HepG2 (cell line): Measurements from ENCODE around the gene GPRASP2. TPM values are rescaled to one million over a fixed set of nuclear protein-coding genes. Genes with fewer than 3 reads are reported as not detected.

Experiments
- ATAC-seq: fragments of 200-7000 bp; cut with Tn5 transposase; 3 replicates; pipeline ENCODE4 v1.9.1; 2020; ENCODE audit warnings: mild to moderate bottlenecking, moderate library complexity
- BruUV-seq: library from RNA; stranded (reverse); fragments of 400-500 nt; replicated peaks from 2 replicates; lab custom pipeline; 2021; lab: Mats Ljungman, UMichigan
- CTCF ChIA-PET: fragments of 300-600 bp; formaldehyde crosslinking; extraction: SDS; loops from one replicate; lab custom pipeline; 2021; ENCODE audit warnings: low total read pairs, inconsistent platforms, low intra/inter-chr PET ratio; lab: Yijun Ruan, JAX
- POLR2A ChIA-PET: fragments of 350-600 bp; sonication (Branson Sonifier 250); formaldehyde crosslinking; loops from one replicate; lab custom pipeline; 2020; ENCODE audit warnings: antibody characterized with exemption, inconsistent platforms; lab: Yijun Ruan, JAX
- DNase-seq: peaks from one replicate; pipeline ENCODE4 v3.0.0-alpha.2; 2015; ENCODE audit warnings: low spot score
- FAIRE-seq: peaks from 3 replicates; lab custom pipeline; 2011; peaks lifted over from hg19 to GRCh38; lab: Jason Lieb, UNC
- H2AFZ ChIP-seq: one replicate; pipeline ENCODE4 v1.6.1; 2011; ENCODE audit warnings: low read length, inconsistent platforms
- H3K27ac ChIP-seq: fragments of 300-600 bp; 3 replicates; pipeline ENCODE4 v1.8.0; 2011; ENCODE audit warnings: mixed run types, mild to moderate bottlenecking, mixed read lengths, low read length, inconsistent platforms; ENCODE audit not compliant: insufficient read depth; ENCODE audit errors: extremely low read length
- H3K27me3 ChIP-seq, 2 experiments: fragments of 200-600 bp in 1 of 2; 2 replicates in 1 of 2; 3 replicates in 1 of 2; pipeline versions ENCODE4 v1.6.0 to v1.8.0; 2011; ENCODE audit warnings: low read length in 2 of 2, mild to moderate bottlenecking in 2 of 2, moderate library complexity in 2 of 2, inconsistent platforms in 1 of 2; ENCODE audit not compliant: insufficient read depth in 2 of 2, control insufficient read depth in 1 of 2
- H3K36me3 ChIP-seq, 2 experiments: fragments of 200-600 bp in 1 of 2; replicated peaks in 1 of 2; 2 replicates in 1 of 2; 3 replicates in 1 of 2; pipeline versions ENCODE4 v1.5.1 to v1.8.0; 2011; ENCODE audit warnings: low read length in 2 of 2, inconsistent platforms in 1 of 2; ENCODE audit not compliant: insufficient read depth in 2 of 2, control insufficient read depth in 1 of 2
- H3K4me1 ChIP-seq: 2 replicates; pipeline ENCODE4 v1.5.1; 2012; ENCODE audit warnings: low read length, inconsistent platforms; ENCODE audit not compliant: insufficient read depth
- H3K4me2 ChIP-seq: 2 replicates; pipeline ENCODE4 v1.6.0; 2011; ENCODE audit warnings: low read depth, low read length, inconsistent platforms
- H3K4me3 ChIP-seq, 3 experiments: fragments of 200-600 bp in 1 of 3; sonication (generic), shearing (Covaris generic) in 1 of 3; replicated peaks in 1 of 3; 2 replicates each; pipeline ENCODE4 v1.5.1; 2011 to 2016; ENCODE audit warnings: low read length in 3 of 3, inconsistent platforms in 2 of 3, low read depth in 2 of 3, mild to moderate bottlenecking in 2 of 3, control low read depth in 1 of 3, mixed read lengths in 1 of 3; ENCODE audit not compliant: insufficient read depth in 1 of 3
- H3K79me2 ChIP-seq: one replicate; pipeline ENCODE4 v1.6.1; 2011; ENCODE audit warnings: low read length, inconsistent platforms; ENCODE audit not compliant: insufficient read depth
- H3K9ac ChIP-seq: 2 replicates; pipeline ENCODE4 v1.6.0; 2011; ENCODE audit warnings: mild to moderate bottlenecking, low read depth, low read length, inconsistent platforms; ENCODE audit not compliant: insufficient read depth
- H3K9me3 ChIP-seq: 2 replicates; pipeline ENCODE4 v1.5.1; 2012; ENCODE audit warnings: mild to moderate bottlenecking, low read length
- H4K20me1 ChIP-seq: 2 replicates; pipeline ENCODE4 v1.6.0; 2011; ENCODE audit warnings: inconsistent platforms, mild to moderate bottlenecking, low read length, moderate library complexity; ENCODE audit not compliant: insufficient read depth
- FOXA1 ChIP-seq, 2 experiments: fragments of 450-650 bp in 1 of 2; sonication (generic) in 1 of 2; formaldehyde crosslinking in 1 of 2; IDR thresholded peaks; 2 replicates each; pipeline versions ENCODE4 v1.4.0 to v1.6.1; 2016 to 2020; ENCODE audit warnings: missing genetic modification reagents in 1 of 2
- HMG20B ChIP-seq: conservative IDR thresholded peaks from 2 replicates; pipeline ENCODE4 v1.6.1; 2016; ENCODE audit warnings: missing genetic modification reagents, missing compliant biosample characterization
- JDP2 ChIP-seq: sonication (generic); formaldehyde crosslinking; IDR thresholded peaks from 2 replicates; pipeline ENCODE4 v1.8.1; 2022; ENCODE audit warnings: missing genetic modification reagents, borderline replicate concordance
- MAFF ChIP-seq: IDR thresholded peaks from 2 replicates; pipeline ENCODE4 v1.6.1; 2011; ENCODE audit warnings: low read depth, low read length, improper control_type of control experiment
- MAFK ChIP-seq, 2 experiments: IDR thresholded peaks in 1 of 2; conservative IDR thresholded peaks in 1 of 2; 2 replicates each; pipeline ENCODE4 v1.6.1; 2011; ENCODE audit warnings: improper control_type of control experiment in 2 of 2, low read length in 2 of 2
- NCOR1 ChIP-seq: fragments of 200-600 bp; sonication (generic); IDR thresholded peaks from 2 replicates; pipeline ENCODE4 v1.7.0; 2017; ENCODE audit warnings: antibody characterized with exemption, low read length, borderline replicate concordance
- SPEN ChIP-seq: sonication (generic); formaldehyde crosslinking; IDR thresholded peaks from 2 replicates; pipeline ENCODE4 v1.5.1; 2020; ENCODE audit warnings: low read depth, mild to moderate bottlenecking, missing genetic modification reagents
- THAP11 ChIP-seq: IDR thresholded peaks from 2 replicates; pipeline ENCODE4 v1.6.1; 2016; ENCODE audit warnings: missing biosample characterization, missing genetic modification reagents
- TRIM24 ChIP-seq: sonication (generic); formaldehyde crosslinking; IDR thresholded peaks from 2 replicates; pipeline ENCODE4 v1.8.0; 2022; ENCODE audit warnings: mild to moderate bottlenecking, missing genetic modification reagents
- ZNF614 ChIP-seq: IDR thresholded peaks from 2 replicates; pipeline ENCODE4 v1.6.1; 2018; ENCODE audit warnings: missing biosample characterization, missing genetic modification reagents, inconsistent platforms, borderline replicate concordance
- ZNF672 ChIP-seq: sonication (generic); formaldehyde crosslinking; IDR thresholded peaks from 2 replicates; pipeline ENCODE4 v1.8.1; 2022; ENCODE audit warnings: missing genetic modification reagents
- ZNF720 ChIP-seq: sonication (generic); formaldehyde crosslinking; IDR thresholded peaks from 2 replicates; pipeline ENCODE4 v1.4.0; 2020; ENCODE audit warnings: missing genetic modification reagents
- ZNF792 ChIP-seq: IDR thresholded peaks from 2 replicates; pipeline ENCODE4 v1.6.1; 2016
- ZSCAN25 ChIP-seq: sonication (generic); formaldehyde crosslinking; IDR thresholded peaks from 2 replicates; pipeline ENCODE4 v1.8.0; 2022; ENCODE audit warnings: mild to moderate bottlenecking, missing genetic modification reagents
- ZSCAN31 ChIP-seq: sonication (generic); formaldehyde crosslinking; IDR thresholded peaks from 2 replicates; pipeline ENCODE4 v1.5.0; 2020; ENCODE audit warnings: low read depth, mild to moderate bottlenecking, missing genetic modification reagents
- WGBS: methylation state at CpG from one replicate; pipeline ENCODE4 v1.1.6; 2017; ENCODE audit warnings: low lambda C conversion rate; 5-methylcytosine and 5-hydroxymethylcytosine counted together
- in situ Hi-C: cut with HindIII; loops from 2 replicates; pipeline ENCODE4 v1.10.0; 2017; ENCODE audit warnings: low pct_unique_long_range_greater_than_20kb; ENCODE audit not compliant: extremely low pct_ligation_motif_present
- intact Hi-C: fragments of 100-400 bp; cut with micrococcal nuclease; formaldehyde crosslinking; loops from one replicate; pipeline ENCODE4 v1.10.0; 2022; ENCODE audit not compliant: unreplicated experiment
- polyA plus RNA-seq, 8 experiments: library from polyadenylated mRNA; depleted of rRNA in 3 of 8; stranded (reverse) in 7 of 8; unstranded in 1 of 8; fragments of >200 nt; fragmentation: Illumina TruSeq in 4 of 8; extraction: Trizol in 4 of 8; gene quantifications; 2 replicates each; pipeline versions ENCODE4 v1.2.1 to v1.2.3, GENCODE V29; 2011 to 2016; ENCODE audit warnings: low read depth in 4 of 8, missing spikeins in 1 of 8, mixed read lengths in 1 of 8; ENCODE audit not compliant: insufficient read depth in 1 of 8
- total RNA-seq, 5 experiments: library from RNA; depleted of rRNA; stranded (reverse); fragments of >200 nt; fragmentation: Illumina TruSeq; extraction: Trizol; gene quantifications; 2 replicates each; pipeline ENCODE4 v1.2.3, GENCODE V29; 2016; ENCODE audit warnings: low read depth in 1 of 5
- TF ChIP-seq, protein P1 (sequence below): sonication (generic); formaldehyde crosslinking; IDR thresholded peaks from 2 replicates; pipeline ENCODE4 v1.8.1; 2023; ENCODE audit warnings: mild to moderate bottlenecking, missing genetic modification reagents, borderline replicate concordance
- TF ChIP-seq, protein P2 (sequence below): sonication (generic); formaldehyde crosslinking; IDR thresholded peaks from 2 replicates; pipeline ENCODE4 v1.4.0; 2020; ENCODE audit warnings: mild to moderate bottlenecking, missing genetic modification reagents
- TF ChIP-seq, protein P3 (sequence below): sonication (generic); formaldehyde crosslinking; IDR thresholded peaks from 2 replicates; pipeline ENCODE4 v1.4.0; 2020; ENCODE audit warnings: missing genetic modification reagents, low read depth, mild to moderate bottlenecking, borderline replicate concordance
- TF ChIP-seq, protein P4 (sequence below): sonication (generic); formaldehyde crosslinking; IDR thresholded peaks from 2 replicates; pipeline ENCODE4 v1.8.0; 2023; ENCODE audit warnings: mild to moderate bottlenecking, missing genetic modification reagents

Gene GPRASP2
- total and polyA plus RNA-seq, 2 of the 13 experiments (the other 11 are each of a cell fraction or from before 2014, with no cell fraction given), result 0.55 to 1.3 TPM

DNA sequence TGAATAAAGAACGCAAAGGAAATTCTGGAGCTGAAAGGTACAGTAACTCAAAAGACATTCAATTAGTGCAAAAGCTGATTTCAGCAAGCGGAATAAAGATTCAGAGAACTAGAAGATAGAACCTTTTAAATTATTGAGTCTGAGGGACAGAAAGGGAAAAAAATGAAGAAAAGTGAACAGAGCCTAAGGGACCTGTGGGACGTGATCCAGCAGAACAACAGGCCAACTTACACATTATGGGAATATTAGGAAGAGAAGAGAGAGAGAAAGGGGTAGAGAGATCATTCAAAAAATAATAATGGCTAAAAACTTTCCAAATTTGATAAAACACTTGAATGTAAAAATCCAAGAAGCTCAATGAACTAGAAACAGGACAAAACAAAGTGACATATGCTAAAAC lies 17.5 kb upstream of the GPRASP2 start:
- CTCF ChIA-PET, result no interaction called here
- Histone ChIP-seq H3K4me3 (no peak overlapping the region), H2AFZ (no peak overlapping the region), H3K27ac (no peak overlapping the region), H3K4me2 (no peak overlapping the region), H3K27me3 (no peaks in the 10 kb centered on the region), H3K36me3 (no peaks in the 10 kb centered on the region)
- WGBS, result 96% methylated on average over 3 of the region's 3 CpGs
- FAIRE-seq, result no peak
- in situ Hi-C loops, result no loop called here
- BruUV-seq, result no TSS peak
- ATAC-seq, result no peak
- TF ChIP-seq ZSCAN25 (CRISPR knock-in tag) (no peak), THAP11 (no peak), ZNF672 (CRISPR knock-in tag) (no peak), ZNF614 (no peak), HMG20B (CRISPR knock-in tag) (no peak)
- TF ChIP-seq, protein P1, sequence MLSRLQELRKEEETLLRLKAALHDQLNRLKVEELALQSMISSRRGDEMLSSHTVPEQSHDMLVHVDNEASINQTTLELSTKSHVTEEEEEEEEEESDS, result no peak
- TF ChIP-seq, protein P2, sequence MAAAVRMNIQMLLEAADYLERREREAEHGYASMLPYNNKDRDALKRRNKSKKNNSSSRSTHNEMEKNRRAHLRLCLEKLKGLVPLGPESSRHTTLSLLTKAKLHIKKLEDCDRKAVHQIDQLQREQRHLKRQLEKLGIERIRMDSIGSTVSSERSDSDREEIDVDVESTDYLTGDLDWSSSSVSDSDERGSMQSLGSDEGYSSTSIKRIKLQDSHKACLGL (CRISPR knock-in tag), result no peak
- TF ChIP-seq, all 625 proteins: peak for 0
- Histone ChIP-seq H3K4me1 (no peaks in the 10 kb centered on the region), H3K9ac (no peak overlapping the region), H4K20me1 (no peaks in the 10 kb centered on the region), H3K79me2 (no peaks in the 10 kb centered on the region), H3K9me3 (no peaks in the 10 kb centered on the region)
- no peak for DNase-seq
- POLR2A ChIA-PET, result no interaction called here
- intact Hi-C loops, result no loop called here

DNA sequence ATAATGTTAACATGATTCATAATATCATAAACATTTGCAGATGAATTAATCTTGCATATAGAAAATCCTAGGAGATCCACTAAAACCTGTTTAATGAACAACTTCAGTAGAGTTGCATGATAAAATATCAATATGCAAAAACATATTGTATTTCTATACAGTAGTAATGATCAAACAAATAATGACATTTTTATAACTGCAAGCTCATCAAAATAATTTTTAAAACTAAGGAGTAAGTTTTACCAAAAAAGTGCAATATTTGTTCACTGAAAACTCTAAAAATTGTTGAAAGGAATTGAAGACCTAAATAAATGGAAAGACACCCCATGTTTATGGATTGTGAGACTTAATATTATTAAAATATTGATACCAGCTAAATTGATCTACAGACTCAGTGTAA lies 15.9 kb upstream of the GPRASP2 start:
- ATAC-seq (no peak), FAIRE-seq (no peak), DNase-seq (no peak)
- ChIA-PET CTCF (no interaction called here), POLR2A (no interaction called here)
- Histone ChIP-seq H3K27ac (no peak overlapping the region), H3K9ac (no peak overlapping the region), H3K27me3 (no peaks in the 10 kb centered on the region), H3K9me3 (no peaks in the 10 kb centered on the region), H2AFZ (no peak overlapping the region), H3K4me2 (no peak overlapping the region), H3K36me3 (no peaks in the 10 kb centered on the region), H4K20me1 (no peaks in the 10 kb centered on the region), H3K79me2 (no peaks in the 10 kb centered on the region), H3K4me1 (no peaks in the 10 kb centered on the region), H3K4me3 (no peak overlapping the region)
- BruUV-seq, result no TSS peak
- intact Hi-C loops (no loop called here), in situ Hi-C loops (no loop called here)
- TF ChIP-seq JDP2, result no peak
- no peak for TF ChIP-seq ZSCAN31 (CRISPR knock-in tag)
- TF ChIP-seq, protein P3, sequence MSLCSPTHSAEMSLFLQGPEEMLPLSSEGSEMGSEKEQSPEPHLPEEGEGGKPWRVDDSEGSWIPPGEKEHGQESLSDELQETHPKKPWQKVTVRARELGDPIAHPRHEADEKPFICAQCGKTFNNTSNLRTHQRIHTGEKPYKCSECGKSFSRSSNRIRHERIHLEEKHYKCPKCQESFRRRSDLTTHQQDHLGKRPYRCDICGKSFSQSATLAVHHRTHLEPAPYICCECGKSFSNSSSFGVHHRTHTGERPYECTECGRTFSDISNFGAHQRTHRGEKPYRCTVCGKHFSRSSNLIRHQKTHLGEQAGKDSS (CRISPR knock-in tag), result no peak
- TF ChIP-seq, protein P4, sequence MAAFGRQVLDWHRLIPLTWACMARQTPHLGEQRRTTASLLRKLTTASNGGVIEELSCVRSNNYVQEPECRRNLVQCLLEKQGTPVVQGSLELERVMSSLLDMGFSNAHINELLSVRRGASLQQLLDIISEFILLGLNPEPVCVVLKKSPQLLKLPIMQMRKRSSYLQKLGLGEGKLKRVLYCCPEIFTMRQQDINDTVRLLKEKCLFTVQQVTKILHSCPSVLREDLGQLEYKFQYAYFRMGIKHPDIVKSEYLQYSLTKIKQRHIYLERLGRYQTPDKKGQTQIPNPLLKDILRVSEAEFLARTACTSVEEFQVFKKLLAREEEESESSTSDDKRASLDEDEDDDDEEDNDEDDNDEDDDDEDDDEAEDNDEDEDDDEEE, result no peak
- no peak for TF ChIP-seq FOXA1 (IDR thresholded peaks at IDR 0.05)
- TF ChIP-seq FOXA1 (CRISPR knock-in tag; IDR thresholded peaks at IDR 0.05), result no peak
- no peak for TF ChIP-seq TRIM24 (CRISPR knock-in tag)
- TF ChIP-seq MAFK (conservative IDR thresholded peaks at IDR 0.05 in 1 of 2, IDR thresholded peaks at IDR 0.05 in 1 of 2; ENCODE audit: low read length in 2 of 2), result peak in 1 of 2 experiments; percentile 75; a peak in 2 of 4 replicates
- no peak for TF ChIP-seq ZNF720 (CRISPR knock-in tag)
- no peak for TF ChIP-seq SPEN (CRISPR knock-in tag)
- no peak for TF ChIP-seq ZNF792 (CRISPR knock-in tag)
- peak; percentile 61; the same call in 1 of the 2 replicates for TF ChIP-seq MAFF
- TF ChIP-seq NCOR1, result no peak
